Inflammatory macrophage treated with lipopolysaccharide for 4 hours (primary cell): ENCODE data around the gene SLC17A9.
"Not testable (repeated sequence)": the region's sequence is repeated elsewhere in the genome, so short reads cannot be mapped to it uniquely, and the experiment has no call there.

Experiments used
- DNase-seq: peaks from one replicate; pipeline ENCODE4 v3.0.0-alpha.2; 2020

Gene SLC17A9

GRCh38 chr20:62921119-62921687 lies 31.3 kb upstream of the SLC17A9 start:
- peak; percentile 70 for DNase-seq

- no peak for DNase-seq
These were observed 30.0 kb upstream of the SLC17A9 start for GRCh38 chr20:62922451-62922921.

GRCh38 chr20:62923059-62923668 lies 29.3 kb upstream of the SLC17A9 start:
- DNase-seq, result not testable (repeated sequence)

GRCh38 chr20:62923669-62924441 lies 28.7 kb upstream of the SLC17A9 start:
- no peak for DNase-seq

GRCh38 chr20:62924442-62925075 lies 27.9 kb upstream of the SLC17A9 start:
- DNase-seq, result peak; percentile 30

GRCh38 chr20:62925076-62925419 lies 27.5 kb upstream of the SLC17A9 start:
- no peak for DNase-seq

- peak; percentile 62 for DNase-seq
These were observed 26.9 kb upstream of the SLC17A9 start for GRCh38 chr20:62925420-62926228.

- peak; percentile 89 for DNase-seq
These were observed 26.0 kb upstream of the SLC17A9 start, which contains the start of gene DIDO1 for GRCh38 chr20:62926229-62927127. Gene DIDO1 (minus strand): TSS chr20:62926505.

- DNase-seq, result no peak
These were observed 25.3 kb upstream of the SLC17A9 start for GRCh38 chr20:62927128-62927705.

GRCh38 chr20:62928246-62928939 lies 24.1 kb upstream of the SLC17A9 start:
- no peak for DNase-seq

- peak; percentile 66 for DNase-seq
These were observed 23.4 kb upstream of the SLC17A9 start for GRCh38 chr20:62929051-62929538.

- DNase-seq, result no peak
These were observed 21.0 kb upstream of the SLC17A9 start for GRCh38 chr20:62931464-62931863.

- no peak for DNase-seq
These were observed 18.5 kb upstream of the SLC17A9 start for GRCh38 chr20:62933966-62934365.

GRCh38 chr20:62935204-62935967 lies 17.1 kb upstream of the SLC17A9 start:
- no peak for DNase-seq

GRCh38 chr20:62935968-62936585 lies 16.4 kb upstream of the SLC17A9 start:
- DNase-seq, result no peak

GRCh38 chr20:62937268-62938104 lies 15.0 kb upstream of the SLC17A9 start:
- peak; percentile 97 for DNase-seq

GRCh38 chr20:62938105-62938888 lies 14.2 kb upstream of the SLC17A9 start, which contains the start of gene GID8:
Gene GID8 (plus strand): TSS chr20:62938147. CDS start chr20:62941503, 3,356 bp downstream.
- DNase-seq, result peak; percentile 68
